HepG2 (cell line): ENCODE data around the gene ANXA9. TPM values are rescaled to one million over a fixed set of nuclear protein-coding genes. Genes with fewer than 3 reads are reported as not detected.
A peak's percentile ranks its signal among the peaks of the same experiment; 100 is the strongest.

Experiments used
- AGO1 ChIP-seq: fragments of 200-400 bp; formaldehyde crosslinking; IDR thresholded peaks from 2 replicates; pipeline ENCODE4 v1.6.1; 2017; ENCODE audit warnings: mild to moderate bottlenecking, low read depth, low read length, moderate library complexity; ENCODE audit not compliant: poor library complexity, severe bottlenecking
- ATRX ChIP-seq: sonication (generic); formaldehyde crosslinking; IDR thresholded peaks from 2 replicates; pipeline ENCODE4 v1.4.0; 2020; ENCODE audit warnings: missing genetic modification reagents, borderline replicate concordance
- EHMT2 ChIP-seq: fragments of 200-600 bp; sonication (generic); IDR thresholded peaks from 2 replicates; pipeline ENCODE4 v1.7.0; 2017; ENCODE audit warnings: antibody characterized with exemption, low read depth, low read length, borderline replicate concordance
- ELK4 ChIP-seq: sonication (generic); formaldehyde crosslinking; IDR thresholded peaks from 2 replicates; pipeline ENCODE4 v1.9.0; 2021; ENCODE audit warnings: missing genetic modification reagents, borderline replicate concordance
- FOXO4 ChIP-seq: sonication (generic); formaldehyde crosslinking; conservative IDR thresholded peaks from 2 replicates; pipeline ENCODE4 v1.8.1; 2023; ENCODE audit warnings: missing genetic modification reagents
- KDM2A ChIP-seq: sonication (generic); formaldehyde crosslinking; IDR thresholded peaks from 2 replicates; pipeline ENCODE4 v1.4.0; 2020; ENCODE audit warnings: low read depth, missing genetic modification reagents, borderline replicate concordance
- MTA1 ChIP-seq: sonication (generic); formaldehyde crosslinking; IDR thresholded peaks from 2 replicates; pipeline ENCODE4 v1.4.0; 2020; ENCODE audit warnings: missing genetic modification reagents, mild to moderate bottlenecking, borderline replicate concordance
- MXD3 ChIP-seq: IDR thresholded peaks from 2 replicates; pipeline ENCODE4 v1.6.1; 2016; ENCODE audit warnings: mild to moderate bottlenecking, missing biosample characterization, missing genetic modification reagents
- NBN ChIP-seq: fragments of 450-650 bp; conservative IDR thresholded peaks from 2 replicates; pipeline ENCODE4 v1.6.1; 2017
- NFAT5 ChIP-seq: sonication (generic); formaldehyde crosslinking; IDR thresholded peaks from 2 replicates; pipeline ENCODE4 v1.4.0; 2020; ENCODE audit warnings: missing genetic modification reagents
- TEAD3 ChIP-seq: optimal IDR thresholded peaks from 2 replicates; pipeline ENCODE3; 2016; ENCODE audit warnings: borderline replicate concordance
- ZNF10 ChIP-seq: sonication (generic); formaldehyde crosslinking; IDR thresholded peaks from 2 replicates; pipeline ENCODE4 v1.4.0; 2020; ENCODE audit warnings: mild to moderate bottlenecking, low read depth, missing genetic modification reagents, borderline replicate concordance
- ZNF143 ChIP-seq: sonication (generic); formaldehyde crosslinking; IDR thresholded peaks from 2 replicates; pipeline ENCODE4 v1.4.0; 2020; ENCODE audit warnings: missing genetic modification reagents
- ZNF230 ChIP-seq: sonication (generic); formaldehyde crosslinking; IDR thresholded peaks from 2 replicates; pipeline ENCODE4 v1.4.0; 2020; ENCODE audit warnings: mild to moderate bottlenecking, missing genetic modification reagents
- ZNF414 ChIP-seq: sonication (generic); formaldehyde crosslinking; IDR thresholded peaks from 2 replicates; pipeline ENCODE4 v1.5.0; 2020; ENCODE audit warnings: missing genetic modification reagents
- ZNF557 ChIP-seq: sonication (generic); formaldehyde crosslinking; IDR thresholded peaks from 2 replicates; pipeline ENCODE4 v1.4.0; 2020; ENCODE audit warnings: missing genetic modification reagents
- ZNF639 ChIP-seq: conservative IDR thresholded peaks from 2 replicates; pipeline ENCODE4 v1.6.1; 2018; ENCODE audit warnings: missing genetic modification reagents
- ZNF773 ChIP-seq: sonication (generic); formaldehyde crosslinking; IDR thresholded peaks from 2 replicates; pipeline ENCODE4 v1.4.0; 2020; ENCODE audit warnings: missing genetic modification reagents, borderline replicate concordance
- ZNF879 ChIP-seq: sonication (generic); formaldehyde crosslinking; IDR thresholded peaks from 2 replicates; pipeline ENCODE4 v1.8.1; 2023; ENCODE audit warnings: missing genetic modification reagents
- polyA plus RNA-seq, 8 experiments: library from polyadenylated mRNA; depleted of rRNA in 3 of 8; stranded (reverse) in 7 of 8; unstranded in 1 of 8; fragments of >200 nt; fragmentation: Illumina TruSeq in 4 of 8; extraction: Trizol in 4 of 8; gene quantifications; 2 replicates each; pipeline versions ENCODE4 v1.2.1 to v1.2.3, GENCODE V29; 2011 to 2016; ENCODE audit warnings: low read depth in 4 of 8, missing spikeins in 1 of 8, mixed read lengths in 1 of 8; ENCODE audit not compliant: insufficient read depth in 1 of 8
- total RNA-seq, 5 experiments: library from RNA; depleted of rRNA; stranded (reverse); fragments of >200 nt; fragmentation: Illumina TruSeq; extraction: Trizol; gene quantifications; 2 replicates each; pipeline ENCODE4 v1.2.3, GENCODE V29; 2016; ENCODE audit warnings: low read depth in 1 of 5

Gene ANXA9
- total and polyA plus RNA-seq, 2 of the 13 experiments (the other 11 are each of a cell fraction or from before 2014, with no cell fraction given) = 13.3 to 23.9 TPM

- TF ChIP-seq ZNF10 (CRISPR knock-in tag) (no peak), TEAD3 (CRISPR knock-in tag) (peak; percentile 87), KDM2A (CRISPR knock-in tag) (peak; percentile 43; the same call in 1 of the 2 replicates), ZNF230 (CRISPR knock-in tag) (no peak; the same call in 1 of the 2 replicates), ATRX (no peak), MXD3 (no peak; the same call in 1 of the 2 replicates), FOXO4 (CRISPR knock-in tag) (no peak), AGO1 (no peak), ZNF557 (CRISPR knock-in tag) (no peak; the same call in 1 of the 2 replicates), ZNF414 (no peak; the same call in none of the 2 replicates), MTA1 (CRISPR knock-in tag) (peak; percentile 62; the same call in 1 of the 2 replicates), ZNF143 (CRISPR knock-in tag) (no peak), ZNF879 (no peak), ZNF639 (CRISPR knock-in tag) (no peak), EHMT2 (no peak), NFAT5 (CRISPR knock-in tag) (no peak), ELK4 (CRISPR knock-in tag) (no peak), NBN (no peak), ZNF773 (CRISPR knock-in tag) (no peak)
Measured at GRCh38 chr1:150970808-150971582, 11.1 kb upstream of the ANXA9 start (continued).
